ENCODE results near the gene GALNT7. TPM values are rescaled to one million over a fixed set of nuclear protein-coding genes. Genes with fewer than 3 reads are reported as not detected.

The GALNT7 gene
- 0.13 TPM in 1 of 2 replicates, not detected in the other for total RNA-seq (2016; rRNA removed; fragmentation: Illumina TruSeq; extraction: Trizol)
- not detected in 2 replicates for total RNA-seq (2016; cell fraction: cytosol; rRNA removed; fragmentation: Illumina TruSeq; extraction: Trizol; ENCODE audit: low read depth)
- total RNA-seq (2016; cell fraction: insoluble cytoplasmic fraction; rRNA removed; fragmentation: Illumina TruSeq; extraction: Trizol), result 0.09 and 0.12 TPM in 2 replicates
- not detected in 2 replicates for total RNA-seq (2016; cell fraction: membrane; rRNA removed; fragmentation: Illumina TruSeq; extraction: Trizol)
- total RNA-seq (2016; cell fraction: nucleus; rRNA removed; fragmentation: Illumina TruSeq; extraction: Trizol), result 0.47 and 1.0 TPM in 2 replicates
- 0.07 and 0.08 TPM in 2 replicates for polyA plus RNA-seq (2011; rRNA removed)
- 0.04 and 0.05 TPM in 2 replicates for polyA plus RNA-seq (2011; cell fraction: cytosol; rRNA removed)
- 0.03 and 0.07 TPM in 2 replicates for polyA plus RNA-seq (2011; cell fraction: nucleus; rRNA removed)
- polyA plus RNA-seq (2012), result 0.08 and 0.17 TPM in 2 replicates
- not detected in 2 replicates for polyA plus RNA-seq (2016; cell fraction: cytosol; fragmentation: Illumina TruSeq; extraction: Trizol; ENCODE audit: low read depth)
- 0.09 and 0.14 TPM in 2 replicates for polyA plus RNA-seq (2016; cell fraction: insoluble cytoplasmic fraction; fragmentation: Illumina TruSeq; extraction: Trizol; ENCODE audit: low read depth)
- polyA plus RNA-seq (2016; cell fraction: membrane; fragmentation: Illumina TruSeq; extraction: Trizol; ENCODE audit: low read depth), result not detected in 2 replicates
- 0.17 and 0.26 TPM in 2 replicates for polyA plus RNA-seq (2016; cell fraction: nucleus; fragmentation: Illumina TruSeq; extraction: Trizol; ENCODE audit: insufficient read depth, low read depth)
- 0.04 and 21.5 TPM in 2 replicates for polyA minus RNA-seq (2011; rRNA and poly(A)+ RNA removed; ENCODE audit: low replicate concordance)
- 0.18 TPM in 1 of 2 replicates, not detected in the other for polyA minus RNA-seq (2011; cell fraction: cytosol; rRNA and poly(A)+ RNA removed)
- polyA minus RNA-seq (2011; cell fraction: nucleus; rRNA and poly(A)+ RNA removed), result 0.37 and 0.39 TPM in 2 replicates
- percentile 19 among the genes with signal in this experiment for Bru-seq, nascent RNA
- percentile 22 among the genes with signal in this experiment for BruChase-seq, experiment 1, labeled RNA remaining after a 6-hour chase
- BruChase-seq, experiment 2, labeled RNA remaining after a 2-hour chase, result percentile 20 among the genes with signal in this experiment
- long read RNA-seq, experiment 1, result 0 reads
- long read RNA-seq, experiment 2, result 0 reads

- CTCF ChIA-PET (ENCODE audit: low intra/inter-chr PET ratio, low total read pairs), result no interaction called here
- no TSS peak for BruUV-seq (replicated peaks)
- no peaks in the 10 kb centered on the region for H3K79me2 ChIP-seq (ENCODE audit: insufficient read depth, low read length)
- H3K36me3 ChIP-seq (replicated peaks in 1 of 2; ENCODE audit: control insufficient read depth in 1 of 2, insufficient read depth in 2 of 2, low read length in 2 of 2), result no peaks in the 10 kb centered on the region
- WGBS (ENCODE audit: low lambda C conversion rate), result 8% methylated on average over 16 of the region's 64 CpGs
- peak within 1 kb of the TSS; percentile 61 for H2AFZ ChIP-seq (ENCODE audit: low read length)
- peak within 1 kb of the TSS; percentile 84 for H3K4me2 ChIP-seq (ENCODE audit: low read depth, low read length)
- DNase-seq (ENCODE audit: low spot score) (no peak), FAIRE-seq (no peak), ATAC-seq (peak; percentile 62)
- POLR2A ChIA-PET, result no interaction called here
- no peaks in the 10 kb centered on the region for H3K9me3 ChIP-seq (ENCODE audit: low read length)
- H3K4me3 ChIP-seq (replicated peaks in 1 of 3; ENCODE audit: insufficient read depth in 1 of 3, low read depth in 2 of 3, low read length in 3 of 3), result peak within 1 kb of the TSS; percentile 46 to 69 (median 56); a peak in 5 of 6 replicates
- in situ Hi-C loops (cut with HindIII; ENCODE audit: extremely low pct_ligation_motif_present, low pct_unique_long_range_greater_than_20kb), result no loop called here
- no peaks in the 10 kb centered on the region for H4K20me1 ChIP-seq (ENCODE audit: insufficient read depth, low read length)
- no peak within 1 kb of the TSS for H3K27ac ChIP-seq (ENCODE audit: extremely low read length, insufficient read depth, low read length)
- peaks cover 15% of the 10 kb centered on the region for H3K4me1 ChIP-seq (ENCODE audit: insufficient read depth, low read length)
- peaks cover 4 to 44% of the 10 kb centered on the region in 2 experiments for H3K27me3 ChIP-seq (ENCODE audit: control insufficient read depth in 1 of 2, insufficient read depth in 2 of 2, low read length in 2 of 2)
- no peak within 1 kb of the TSS for H3K9ac ChIP-seq (ENCODE audit: insufficient read depth, low read depth, low read length)
- intact Hi-C loops (cut with micrococcal nuclease; ENCODE audit: unreplicated experiment), result loop anchor here (10.0 kb wide), 1 partner anchor 144 kb away; no protein-coding TSS in a partner anchor
- TF ChIP-seq ZNF292 (CRISPR knock-in tag; IDR thresholded peaks at IDR 0.05; ENCODE audit: borderline replicate concordance, low read depth) (0 out of 2 replicates have a peak, but pooled peaks have one; percentile 22), MYC (CRISPR knock-in tag; IDR thresholded peaks at IDR 0.05; ENCODE audit: borderline replicate concordance) (no peak), ZNF17 (CRISPR knock-in tag; IDR thresholded peaks at IDR 0.05) (no peak), ZNF777 (CRISPR knock-in tag; IDR thresholded peaks at IDR 0.05) (peak; percentile 24; the same call in 1 of the 2 replicates), SIN3A (IDR thresholded peaks at IDR 0.05; ENCODE audit: borderline replicate concordance, low read depth, low read length) (no peak), IKZF5 (CRISPR knock-in tag; IDR thresholded peaks at IDR 0.05) (no peak), ZFP36 (IDR thresholded peaks at IDR 0.05; ENCODE audit: borderline replicate concordance, low read depth, low read length, partially characterized antibody) (no peak), ZNF792 (CRISPR knock-in tag; IDR thresholded peaks at IDR 0.05) (no peak), RAD51 (IDR thresholded peaks at IDR 0.05; ENCODE audit: borderline replicate concordance) (no peak), ZNF597 (CRISPR knock-in tag; IDR thresholded peaks at IDR 0.05) (no peak), ZNF431 (CRISPR knock-in tag; IDR thresholded peaks at IDR 0.05; ENCODE audit: borderline replicate concordance, low read depth) (no peak), BCL6 (CRISPR knock-in tag; IDR thresholded peaks at IDR 0.05) (no peak), NR0B2 (CRISPR knock-in tag; IDR thresholded peaks at IDR 0.05) (no peak), HES4 (CRISPR knock-in tag; IDR thresholded peaks at IDR 0.05; ENCODE audit: borderline replicate concordance) (no peak), MTF2 (CRISPR knock-in tag; IDR thresholded peaks at IDR 0.05; ENCODE audit: borderline replicate concordance) (peak; percentile 33; the same call in 1 of the 2 replicates)
- TF ChIP-seq, protein P1, sequence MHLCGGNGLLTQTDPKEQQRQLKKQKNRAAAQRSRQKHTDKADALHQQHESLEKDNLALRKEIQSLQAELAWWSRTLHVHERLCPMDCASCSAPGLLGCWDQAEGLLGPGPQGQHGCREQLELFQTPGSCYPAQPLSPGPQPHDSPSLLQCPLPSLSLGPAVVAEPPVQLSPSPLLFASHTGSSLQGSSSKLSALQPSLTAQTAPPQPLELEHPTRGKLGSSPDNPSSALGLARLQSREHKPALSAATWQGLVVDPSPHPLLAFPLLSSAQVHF (CRISPR knock-in tag; IDR thresholded peaks at IDR 0.05), result no peak
These were observed at the start of gene GALNT7 for GRCh38 chr4:173168396-173169177. GALNT7 (plus strand) TSS chr4:173168811; CDS start chr4:173168836, 25 bp downstream.

All from HepG2 (cell line).